GF-D8 (cell line): ENCODE data around the gene EVA1B.

ENCODE experiments used
- DNase-seq: peaks from one replicate; lab custom pipeline; 2025; lab: John Stamatoyannopoulos, UW

The EVA1B gene

DNA sequence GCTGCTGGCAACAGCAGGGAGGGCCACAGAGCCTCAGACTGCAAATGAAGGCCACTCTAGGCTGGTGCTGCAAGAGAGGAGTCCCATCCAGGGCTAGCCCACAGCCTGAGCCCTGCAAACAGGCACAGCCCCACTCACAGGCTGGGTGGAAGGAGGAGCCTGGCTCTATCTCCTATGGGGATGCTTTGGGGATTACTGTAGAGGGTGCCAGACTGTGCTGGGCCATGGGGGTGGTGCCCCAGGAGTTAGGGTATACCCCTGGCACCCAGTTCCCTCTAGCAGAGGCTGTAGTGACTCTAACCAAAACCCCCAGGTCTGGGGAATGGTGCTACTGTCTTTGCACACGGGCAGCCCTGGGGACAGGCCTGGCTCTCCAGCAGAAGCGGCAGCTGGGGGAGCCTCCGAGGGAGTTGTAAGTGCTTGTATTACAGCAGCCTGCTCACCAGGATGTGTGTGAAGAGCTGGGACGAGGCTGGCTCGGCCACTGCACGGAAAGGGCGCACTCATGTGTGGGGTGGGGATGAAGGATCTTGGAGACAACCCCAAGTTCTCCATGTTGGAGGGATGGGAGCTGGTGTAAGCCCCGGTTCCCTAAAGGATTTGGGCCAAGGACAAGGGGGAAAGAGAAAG lies 23.4 kb upstream of the EVA1B start:
- no peak for DNase-seq

DNA sequence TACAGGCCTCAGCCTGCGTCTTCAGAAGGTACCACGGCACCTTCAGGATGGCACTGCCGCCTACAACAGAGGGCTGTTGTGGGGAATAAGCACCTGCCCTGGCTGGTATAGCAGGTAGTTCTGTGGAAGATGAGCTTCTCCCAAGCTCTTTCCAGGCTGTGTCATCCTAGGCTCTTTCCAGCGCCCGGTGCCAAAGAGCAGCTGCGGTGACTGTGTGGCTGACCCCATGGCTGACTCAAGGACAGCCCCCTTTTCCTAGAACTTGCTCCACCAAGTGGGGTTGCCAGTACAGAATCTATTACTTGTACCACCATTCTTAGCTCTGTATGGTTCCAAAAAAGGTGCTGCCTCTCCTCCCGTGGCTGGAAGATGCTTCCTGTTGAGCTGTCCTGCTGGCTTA lies 21.9 kb upstream of the EVA1B start:
- no peak for DNase-seq

DNA sequence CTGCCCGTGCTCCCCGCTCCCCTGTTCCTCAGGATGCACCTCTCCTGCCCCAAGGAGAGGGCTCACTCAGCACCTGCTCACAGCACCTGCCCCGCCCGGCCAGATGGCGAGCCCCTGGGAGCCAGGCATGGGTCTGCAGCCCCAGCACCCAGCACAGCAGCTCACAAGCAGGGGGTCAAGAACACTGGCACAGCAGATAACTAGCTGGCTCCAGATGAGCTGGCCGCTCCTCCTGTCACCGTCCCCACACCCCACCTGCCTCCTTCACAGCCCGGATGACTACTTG lies 20.9 kb upstream of the EVA1B start:
- no peak for DNase-seq

DNA sequence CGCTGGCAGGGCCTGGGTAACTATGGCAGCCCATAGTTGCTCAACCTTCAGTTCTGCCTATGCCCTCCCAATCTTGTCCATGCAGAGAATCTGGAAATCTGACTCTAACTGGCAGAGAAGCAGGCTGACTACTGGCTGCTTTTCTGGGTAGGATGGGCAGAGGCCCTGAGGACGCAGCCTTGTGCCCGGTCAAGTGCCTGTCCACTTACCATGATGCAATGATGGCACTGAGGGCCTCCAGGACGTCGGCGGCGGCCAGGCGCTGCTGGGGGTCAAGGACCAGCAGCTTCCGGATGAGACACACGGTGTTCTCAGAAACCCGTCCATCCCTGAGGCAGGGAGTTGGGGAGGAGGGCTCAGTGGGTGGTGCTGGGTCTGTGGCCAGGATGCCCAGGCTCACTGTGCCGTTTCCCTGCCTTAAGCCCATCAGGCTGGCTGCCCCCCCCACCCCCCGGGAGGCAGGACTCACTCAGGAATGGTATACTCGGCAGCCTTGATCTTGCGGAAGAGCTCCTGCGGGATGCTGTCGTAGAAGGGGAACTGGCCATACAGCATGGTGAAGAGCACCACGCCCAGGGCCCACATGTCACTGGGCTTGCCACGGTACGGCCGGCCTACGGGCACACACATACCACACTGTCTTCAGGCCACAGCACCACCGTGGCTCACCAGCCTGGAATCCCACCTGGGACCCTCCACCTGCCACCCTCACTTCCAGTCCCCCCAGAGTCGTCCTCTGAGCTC lies 20.4 kb upstream of the EVA1B start:
- no peak for DNase-seq

DNA sequence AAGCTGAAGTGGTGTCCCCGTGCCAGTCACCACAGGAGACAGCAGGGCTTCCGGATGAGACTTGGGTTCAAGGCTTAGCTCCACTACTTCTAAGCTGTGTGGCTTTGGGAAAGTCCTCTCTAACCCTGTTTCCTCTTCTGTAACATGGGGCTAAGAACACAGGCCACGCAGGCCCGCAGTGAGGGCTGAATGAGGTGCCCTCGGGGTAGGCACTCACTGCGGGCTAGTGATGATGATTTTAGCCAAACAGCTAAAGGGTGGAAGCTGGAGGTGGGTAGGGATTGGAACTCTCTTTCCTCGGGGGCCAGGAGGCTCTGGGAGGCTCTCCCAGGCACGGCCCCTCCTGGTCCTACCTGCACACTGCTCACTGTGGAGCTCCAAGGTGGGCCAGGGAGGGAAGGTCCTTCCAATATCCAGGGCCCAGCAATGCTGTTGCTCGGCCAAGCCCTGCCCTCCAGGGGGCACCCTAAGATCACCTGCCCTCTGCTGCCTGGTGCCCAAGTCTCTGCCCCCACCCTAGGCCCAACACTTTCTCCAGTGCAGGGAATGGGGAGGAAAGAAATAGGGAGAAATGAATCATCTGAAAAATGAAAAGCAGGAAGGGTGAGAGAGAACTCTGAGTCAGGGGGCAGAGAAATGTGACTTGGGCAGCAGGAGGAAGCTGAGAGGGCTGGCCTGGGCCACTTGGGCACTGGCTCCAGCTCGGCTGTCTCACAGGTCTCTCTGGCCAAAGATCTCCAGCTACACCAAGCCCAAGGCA lies 19.2 kb upstream of the EVA1B start:
- no peak for DNase-seq

DNA sequence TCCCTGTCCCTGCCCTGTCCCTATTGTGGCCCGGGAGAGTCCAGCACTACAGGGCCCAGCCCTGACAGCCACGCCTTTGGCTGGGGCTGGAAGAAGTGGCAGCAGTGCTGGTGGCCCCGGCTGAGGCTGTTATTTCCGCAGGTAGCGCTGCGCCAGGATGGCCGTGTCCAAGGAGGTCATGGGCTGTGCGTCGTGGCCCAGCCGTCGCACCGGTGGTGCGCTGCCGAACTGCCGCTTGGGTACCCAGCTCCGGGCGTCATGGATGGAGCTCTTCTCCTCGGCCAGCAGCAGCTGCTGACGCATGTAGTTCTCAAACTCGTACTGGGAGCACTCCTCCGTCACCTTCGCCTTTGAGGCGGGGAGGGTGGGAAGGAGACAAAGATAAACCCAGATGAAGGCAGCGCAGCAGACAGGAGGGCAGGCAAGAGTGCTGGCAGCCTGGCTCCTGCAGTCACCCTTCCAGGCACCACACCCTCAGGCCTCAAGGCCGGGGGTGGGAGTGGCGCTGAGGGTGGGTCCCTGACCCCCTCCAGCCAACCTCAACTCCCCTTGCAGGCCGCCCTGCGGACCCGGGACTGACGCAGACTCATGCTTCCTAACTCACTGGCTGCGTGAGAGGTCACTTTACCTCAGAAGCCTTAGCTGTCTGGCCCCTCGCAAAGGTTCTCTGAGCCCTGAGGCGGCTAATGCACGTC lies 18.3 kb upstream of the EVA1B start:
- no peak for DNase-seq

DNA sequence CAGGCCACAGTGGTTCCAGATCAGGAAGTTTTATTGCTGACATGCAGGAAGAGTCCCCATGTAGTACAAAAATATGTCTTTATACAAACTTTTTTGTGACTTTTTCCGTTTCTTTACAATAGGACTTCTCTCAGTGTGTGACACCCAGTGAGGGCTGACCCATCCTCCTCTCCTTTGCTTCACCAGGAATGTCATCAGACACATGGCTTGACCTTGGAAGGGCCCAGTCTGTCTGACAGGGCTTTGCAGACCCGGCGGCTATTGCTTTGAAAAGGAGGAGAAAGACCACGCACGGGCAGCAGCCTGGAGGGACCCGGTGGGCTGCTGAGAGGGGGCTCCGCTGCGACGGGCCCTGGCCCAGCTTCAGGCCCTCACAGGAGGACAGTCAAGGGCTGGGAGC lies 16.2 kb upstream of the EVA1B start:
- no peak for DNase-seq

DNA sequence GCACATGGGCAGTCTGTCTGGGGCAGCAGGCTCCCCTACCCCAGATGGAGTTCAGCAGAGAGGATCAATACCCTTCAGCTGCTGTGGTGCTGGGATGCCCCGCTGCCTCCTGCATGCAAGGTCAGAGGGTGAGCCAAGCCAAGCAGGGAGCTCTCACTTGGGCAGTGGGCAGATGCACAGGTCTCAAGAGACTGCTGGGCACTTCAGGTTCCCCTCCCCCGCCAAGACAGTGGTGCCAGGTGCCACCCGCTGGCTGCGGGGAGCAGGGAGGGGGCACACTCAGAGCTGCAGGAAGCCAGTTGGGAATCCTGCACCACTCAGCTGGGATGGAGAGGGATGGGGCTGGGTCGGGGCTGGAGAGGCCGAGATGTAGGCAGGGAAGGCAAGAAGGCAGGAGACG lies 15.8 kb upstream of the EVA1B start:
- no peak for DNase-seq

DNA sequence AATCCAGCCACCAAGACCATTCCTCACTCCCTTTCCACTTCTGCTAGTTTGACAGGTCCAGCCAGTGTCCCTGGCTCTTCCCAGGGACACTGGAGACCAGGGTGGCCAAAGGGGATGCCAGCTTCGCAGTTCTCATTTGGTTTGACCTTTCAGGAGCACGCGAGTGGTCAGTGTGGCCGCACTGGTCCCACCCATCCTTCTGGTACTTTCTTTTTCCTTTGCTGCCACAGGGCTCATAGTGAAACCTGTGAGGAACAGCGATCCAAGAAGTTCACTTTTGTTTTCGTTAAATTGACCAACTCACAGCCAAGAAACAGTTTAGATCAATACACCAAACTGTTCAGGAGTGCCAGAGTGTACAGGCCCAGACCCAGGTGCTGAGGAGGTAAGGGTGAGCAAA lies 14.4 kb upstream of the EVA1B start:
- DNase-seq: no peak

DNA sequence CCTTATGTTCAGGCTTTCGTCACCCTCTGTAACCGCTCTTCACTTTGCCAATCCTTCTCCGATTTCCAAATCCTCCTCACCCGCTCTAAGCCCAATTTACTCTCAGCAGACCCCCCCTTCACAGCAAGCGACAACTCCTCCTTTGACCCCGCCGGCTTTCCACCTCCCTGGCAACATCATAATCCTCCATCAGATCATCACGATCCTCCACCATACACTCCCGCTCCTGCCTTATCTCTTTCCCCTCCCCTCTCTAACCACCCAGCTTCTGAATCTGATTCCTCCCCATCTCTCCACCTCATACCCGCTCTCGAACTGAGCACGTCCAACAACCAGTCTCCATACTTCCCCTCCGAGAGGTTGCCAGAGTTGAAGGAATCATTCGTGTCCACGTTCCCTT lies 7.5 kb upstream of the EVA1B start:
- no peak for DNase-seq

DNA sequence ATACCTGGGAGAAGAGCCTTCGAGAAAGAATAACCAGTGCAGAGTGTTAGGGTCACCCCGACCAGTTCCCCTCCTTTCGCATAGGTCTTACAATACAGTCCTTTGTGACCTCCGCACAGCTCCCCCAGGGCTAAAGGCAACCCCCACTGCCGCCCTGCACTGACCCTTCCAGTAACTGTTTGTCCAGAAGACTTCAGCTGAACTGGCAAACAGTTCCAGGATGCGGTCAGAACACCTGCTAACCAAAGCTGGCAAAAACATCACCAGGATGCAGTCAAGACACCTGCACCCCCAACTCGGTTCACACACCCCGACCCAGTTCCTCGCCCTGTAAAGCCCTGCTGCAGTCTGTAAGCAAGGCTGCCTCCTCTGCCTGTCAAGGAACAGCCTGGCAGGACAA lies 6.4 kb upstream of the EVA1B start:
- DNase-seq: no peak

DNA sequence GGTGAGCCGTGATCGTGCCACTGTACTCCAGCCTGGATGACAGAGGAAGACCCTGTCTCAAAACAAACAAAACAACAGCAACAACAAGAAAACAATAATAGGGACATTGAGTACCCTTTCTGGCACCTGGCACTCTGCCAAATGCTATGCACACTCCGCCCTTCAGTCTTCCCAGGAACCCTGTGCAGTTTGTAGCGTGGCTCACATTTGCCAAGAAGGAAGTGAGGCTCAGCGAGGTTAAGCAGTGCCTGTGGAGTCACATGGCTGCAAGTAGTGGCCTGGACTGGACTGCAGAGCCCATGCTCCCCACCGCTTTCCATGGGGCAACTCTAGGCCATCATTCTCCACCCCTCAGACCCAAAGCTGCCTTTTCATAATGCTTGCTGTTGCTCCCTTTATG lies 5.3 kb upstream of the EVA1B start:
- no peak for DNase-seq

DNA sequence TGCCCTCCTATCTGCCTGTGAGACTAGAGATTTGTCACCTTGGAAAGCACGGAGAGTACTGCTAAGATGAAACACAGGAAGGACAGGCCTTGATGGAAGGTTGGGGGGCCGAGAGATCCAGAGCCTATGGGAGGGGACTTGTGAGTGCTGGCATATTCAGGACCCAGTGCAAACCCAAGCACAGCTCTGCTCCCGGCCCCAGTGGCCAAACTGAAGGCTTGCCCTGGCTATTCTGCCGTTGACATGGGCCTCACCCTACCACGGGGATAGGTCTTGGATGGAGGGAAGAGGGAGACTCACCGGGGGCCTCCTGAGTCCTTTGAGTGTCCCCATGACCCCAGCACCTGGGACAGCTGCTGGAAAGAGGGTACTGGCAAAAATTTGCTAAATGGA lies 4.6 kb upstream of the EVA1B start:
- no peak for DNase-seq

DNA sequence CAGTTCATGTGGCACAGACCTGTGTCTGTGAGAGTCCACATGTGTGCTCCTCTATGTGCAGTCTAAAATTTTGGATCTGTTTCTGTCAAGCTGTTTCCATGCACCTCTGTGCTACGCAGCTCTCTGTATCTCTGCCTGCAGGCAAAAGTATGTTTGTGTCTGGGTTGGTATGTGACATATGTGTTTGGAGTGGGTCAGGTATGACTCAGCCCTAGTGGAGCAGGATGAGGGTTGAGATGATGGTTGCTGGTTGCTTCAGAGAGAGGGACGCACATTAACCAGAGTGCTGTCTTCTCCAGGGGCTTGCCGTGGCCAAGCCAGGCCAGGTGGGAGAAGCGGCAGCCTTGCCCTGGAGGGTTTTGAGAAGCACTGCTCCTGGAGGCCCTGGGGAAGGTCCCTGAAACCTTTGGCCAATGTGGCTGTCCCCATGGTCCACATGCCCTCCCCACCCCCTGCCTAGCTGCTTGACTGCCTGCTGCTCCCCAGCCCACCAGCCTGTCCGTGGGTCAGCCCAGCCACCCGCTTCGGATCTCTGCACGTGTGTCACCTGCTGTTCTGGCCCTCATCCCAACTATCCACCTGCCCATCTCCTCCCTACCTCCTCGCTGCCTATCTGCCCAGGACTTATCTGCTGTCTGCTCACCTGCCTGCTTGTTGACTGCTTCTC lies 4.1 kb upstream of the EVA1B start:
- DNase-seq: no peak

DNA sequence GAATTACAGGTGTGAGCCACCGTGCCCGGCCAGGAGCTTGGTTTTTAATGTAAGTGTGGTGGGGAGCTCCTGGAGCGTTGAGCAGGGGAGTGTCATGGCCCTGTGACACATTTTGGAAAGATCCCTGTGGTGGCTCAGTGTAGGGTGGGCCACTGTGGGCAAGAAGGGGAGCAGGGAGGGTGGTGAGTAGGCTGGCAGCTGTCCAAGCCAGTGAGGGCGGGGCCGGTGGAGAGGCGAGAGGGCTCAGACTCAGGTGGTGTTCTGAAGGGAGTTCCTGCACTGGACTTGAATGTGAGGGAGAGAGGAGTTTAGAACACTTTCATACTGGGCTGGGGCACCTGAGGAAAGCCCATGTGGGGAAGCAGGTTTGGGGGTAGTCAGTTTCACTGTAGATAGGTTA lies 3.1 kb upstream of the EVA1B start:
- DNase-seq: no peak

DNA sequence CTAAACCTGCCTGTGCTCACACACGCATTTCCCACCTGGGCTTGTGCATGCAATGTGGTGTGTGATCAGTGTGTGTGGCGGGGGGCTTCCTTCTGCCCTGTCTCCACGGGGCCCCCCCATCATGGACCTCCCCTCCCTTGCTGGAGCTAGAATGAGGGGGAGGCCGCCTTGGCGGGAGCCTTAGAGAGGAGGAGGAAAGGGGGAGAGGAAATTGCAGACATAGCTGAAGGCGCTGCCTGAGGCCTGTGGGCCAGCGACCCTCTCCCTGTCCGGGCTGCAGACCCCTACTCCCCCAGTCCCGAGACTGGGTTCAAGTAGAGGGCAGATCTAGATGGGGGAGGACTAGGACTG lies 883 bp upstream of the EVA1B start:
- DNase-seq: no peak

DNA sequence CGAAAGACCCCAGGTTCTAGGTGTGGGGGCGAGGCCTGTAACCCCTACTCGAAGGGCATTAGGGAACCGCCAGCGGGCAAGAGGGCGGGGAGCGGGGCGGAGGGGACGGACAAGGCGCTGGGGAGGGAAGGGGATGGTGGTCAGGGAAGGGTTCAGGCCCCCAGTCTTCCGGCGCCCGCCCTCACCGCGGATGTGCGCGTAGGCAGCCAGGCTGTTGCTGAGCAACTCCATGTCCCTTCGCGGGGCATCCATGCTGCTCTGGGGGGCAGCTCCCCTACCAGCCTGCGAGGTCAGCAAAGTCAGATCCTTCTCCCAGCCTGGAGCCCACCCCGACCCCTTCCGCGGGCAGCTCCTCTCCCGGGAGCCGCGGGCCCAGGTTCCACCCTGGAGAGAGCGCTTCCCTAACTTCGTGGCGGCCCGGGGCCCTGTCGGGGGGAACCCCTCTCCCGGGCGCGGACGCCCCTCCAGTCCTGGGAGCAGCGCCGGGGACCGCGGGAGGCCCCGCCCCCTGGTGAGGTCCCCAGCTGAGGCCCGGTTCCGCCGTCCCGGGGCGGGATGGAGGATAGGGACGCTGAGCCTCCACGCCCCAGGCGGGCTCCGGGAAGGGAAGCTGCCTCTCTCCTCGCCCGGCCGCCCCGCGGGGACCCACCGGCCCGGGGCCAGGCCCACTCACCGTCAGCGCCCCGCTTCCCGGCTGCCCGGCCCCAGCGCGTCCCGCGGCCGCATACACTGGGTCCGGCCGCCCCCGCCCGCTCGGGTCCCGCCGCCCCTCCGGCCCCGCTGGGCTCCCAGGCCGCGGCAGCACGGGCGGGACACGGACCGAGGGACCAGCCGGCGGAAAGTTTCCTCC lies 434 bp downstream of the EVA1B start:
- DNase-seq: no peak

DNA sequence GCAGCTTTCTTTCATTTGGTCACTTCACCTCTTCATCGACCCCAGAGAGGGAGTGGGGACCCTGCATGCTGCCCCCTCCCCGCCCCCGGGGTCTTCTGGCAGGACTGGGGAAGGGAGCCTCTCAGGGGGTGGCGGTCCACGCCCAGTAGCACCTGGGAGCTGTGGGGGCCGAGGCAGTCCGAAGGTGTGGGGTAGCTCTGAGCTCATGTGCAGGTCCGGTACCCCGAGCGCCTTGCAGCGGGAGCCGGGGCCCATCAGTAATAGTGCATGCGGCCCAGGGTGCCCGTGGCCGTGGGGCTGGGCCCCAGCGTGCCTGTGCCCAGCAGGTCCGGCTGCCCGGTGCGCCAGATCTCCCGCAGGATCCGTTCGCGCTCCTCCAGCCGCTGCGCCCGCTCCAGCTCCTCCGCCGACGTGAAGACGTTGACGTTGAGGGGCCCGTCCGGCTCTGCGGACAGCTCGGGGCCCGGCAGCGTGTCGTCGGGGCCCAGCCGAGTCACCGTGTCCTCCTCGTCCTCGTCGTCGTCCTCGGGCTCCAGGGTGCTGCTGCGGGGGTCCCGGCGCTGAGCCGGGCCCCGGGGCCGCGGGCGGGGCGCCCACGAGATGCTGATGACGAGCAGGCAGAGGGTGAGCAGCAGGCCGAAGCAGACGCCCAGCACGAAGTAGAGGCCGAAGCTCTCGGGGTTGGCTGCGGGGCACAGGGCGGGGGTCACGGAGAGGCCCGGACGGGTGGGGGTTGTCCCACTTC lies 1.2 kb downstream of the EVA1B start:
- DNase-seq: no peak

DNA sequence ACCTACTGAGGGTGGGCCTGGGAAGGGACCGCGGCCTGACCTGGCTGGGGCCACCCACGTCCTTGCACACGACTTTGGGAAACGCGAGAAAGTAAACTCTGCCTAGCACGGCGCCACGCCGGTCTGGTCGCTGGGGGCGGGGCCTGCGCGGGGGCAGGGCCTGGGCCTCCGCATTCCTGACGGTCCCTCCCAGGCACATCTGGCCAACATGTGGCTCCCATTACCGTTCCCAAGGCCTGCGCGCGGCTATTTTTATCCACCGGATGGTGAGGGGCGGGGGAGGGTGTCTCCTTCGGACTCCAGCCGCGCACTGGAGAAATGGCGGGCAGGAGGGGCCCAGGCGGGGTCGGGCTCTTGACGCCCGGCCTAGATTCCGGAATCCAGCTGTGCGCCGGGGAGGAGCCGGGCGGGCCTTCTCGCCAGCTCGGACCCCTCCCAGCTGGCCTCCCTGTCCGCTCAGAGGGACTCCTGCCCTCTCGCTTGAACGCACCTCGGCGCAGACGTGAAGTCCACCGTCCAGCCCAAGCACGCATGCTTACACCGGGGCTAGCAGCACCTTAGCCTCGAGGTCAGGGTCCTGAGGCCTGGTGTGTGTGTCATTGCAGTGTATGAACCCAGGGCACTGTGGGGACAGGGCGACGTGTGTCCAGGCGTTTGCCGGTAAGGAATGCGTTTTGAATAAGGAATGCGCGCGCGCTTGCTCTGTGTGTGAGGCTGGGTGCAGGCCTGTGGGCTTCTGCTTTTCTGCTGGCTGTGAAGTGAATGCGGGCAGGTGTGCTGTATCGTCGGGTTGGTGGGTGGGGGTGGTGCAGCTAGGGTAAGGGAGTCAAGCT lies 2.1 kb downstream of the EVA1B start:
- no peak for DNase-seq

DNA sequence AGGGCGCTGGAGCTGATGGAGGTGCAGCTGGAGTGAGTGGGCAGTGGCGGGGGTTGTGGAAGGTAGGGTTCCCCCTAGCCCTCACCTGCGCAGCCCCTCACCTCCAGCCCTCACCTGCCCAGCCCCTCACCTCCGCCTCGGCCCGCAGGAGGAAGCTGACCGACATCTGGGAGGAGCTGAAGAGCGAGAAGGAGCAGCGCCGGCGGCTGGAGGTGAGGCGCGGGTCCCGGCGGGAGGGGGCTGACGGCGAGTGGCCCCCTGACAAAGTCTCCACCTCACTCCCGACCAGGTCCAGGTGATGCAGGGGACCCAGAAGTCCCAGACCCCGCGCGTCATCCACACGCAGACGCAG lies 2.7 kb downstream of the EVA1B start:
- no peak for DNase-seq
